Measurements from ENCODE around the gene DLK1.

DLK1 gene

DNA sequence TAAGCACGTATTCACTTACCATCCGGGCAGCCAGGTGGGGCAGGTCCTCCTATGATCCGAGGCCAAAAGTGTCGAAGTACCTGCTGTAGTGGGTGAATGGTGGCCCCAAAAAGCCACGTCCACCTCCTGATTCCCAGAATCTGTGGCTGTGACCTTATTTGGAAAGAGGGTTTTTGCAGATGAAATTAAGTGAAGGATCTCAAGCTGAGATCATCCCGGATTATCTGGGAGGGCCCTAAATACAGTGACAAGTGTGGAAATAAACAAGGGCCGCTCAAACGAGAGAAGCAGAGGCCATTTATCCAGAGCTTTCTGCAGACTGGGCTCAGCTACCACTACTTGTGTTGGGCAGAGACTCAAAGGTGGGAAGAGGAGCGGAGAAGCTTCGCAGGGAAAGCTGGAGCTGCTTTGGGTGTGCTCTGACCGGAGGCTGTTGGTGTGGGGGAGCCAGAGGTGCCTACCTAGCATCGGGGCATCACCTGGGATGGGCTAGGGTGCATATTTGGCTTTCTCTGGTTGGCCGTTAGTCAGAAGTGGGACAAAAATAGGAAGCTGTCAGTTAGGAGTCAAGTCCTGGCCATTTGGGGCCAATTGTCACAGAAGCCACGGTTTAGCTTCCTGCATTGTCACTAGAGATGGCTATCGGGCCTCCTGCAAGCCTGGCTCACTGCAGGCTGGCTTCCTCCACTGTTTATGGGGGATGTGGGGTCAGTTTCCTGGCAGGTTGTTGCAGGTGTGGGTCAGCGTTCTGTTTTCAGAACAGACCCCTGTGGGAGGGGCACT is 27.8 kb upstream of the DLK1 start:
- TF ChIP-seq GATA1 (IDR thresholded peaks at IDR 0.05; ENCODE audit: low read depth, low read length) (no peak), POLR2A (IDR thresholded peaks at IDR 0.05; ENCODE audit: low read length) (no peak)
- no peak for DNase-seq

DNA sequence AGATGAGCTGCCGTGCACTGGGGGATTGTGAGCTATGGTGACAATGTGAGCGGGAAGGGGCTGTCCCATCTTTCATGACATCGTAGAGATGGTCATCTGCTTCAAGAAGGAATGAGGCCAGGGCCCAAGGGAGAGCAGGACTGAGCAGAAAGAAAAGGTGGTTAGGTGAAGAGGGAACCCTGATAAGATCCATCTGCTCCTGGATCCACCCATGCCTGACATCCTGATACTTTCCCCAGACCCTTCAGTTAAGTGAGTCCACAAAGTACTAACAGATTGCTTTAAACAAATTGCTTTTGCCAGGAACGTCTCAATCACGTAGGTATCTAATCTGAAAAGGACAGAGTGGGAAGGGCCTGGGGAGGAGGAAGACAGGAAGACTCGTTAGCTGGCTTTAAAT is 25.4 kb upstream of the DLK1 start:
- DNase-seq, result no peak
- TF ChIP-seq GATA1 (IDR thresholded peaks at IDR 0.05; ENCODE audit: low read depth, low read length) (no peak), POLR2A (IDR thresholded peaks at IDR 0.05; ENCODE audit: low read length) (no peak)

DNA sequence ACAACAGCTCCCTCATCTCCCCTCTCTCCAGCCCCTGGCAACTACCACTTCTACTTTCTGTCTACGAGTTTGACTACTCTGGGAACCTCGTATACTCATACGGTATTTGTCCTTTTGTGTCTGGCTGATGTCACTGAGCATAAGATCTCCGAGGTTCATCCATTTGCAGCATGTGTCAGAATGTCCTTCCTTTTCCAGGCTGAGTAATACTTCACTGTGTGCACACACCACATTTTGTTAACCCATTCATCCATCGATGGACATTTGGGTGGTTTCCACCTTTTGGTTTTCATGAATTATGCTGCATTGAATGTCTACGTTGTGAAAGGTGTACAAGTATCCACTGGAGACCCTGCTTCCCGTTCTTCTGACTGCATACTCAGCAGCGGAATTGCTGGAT is 24.1 kb upstream of the DLK1 start:
- no peak for DNase-seq
- TF ChIP-seq GATA1 (IDR thresholded peaks at IDR 0.05; ENCODE audit: low read depth, low read length) (no peak), POLR2A (IDR thresholded peaks at IDR 0.05; ENCODE audit: low read length) (no peak)

DNA sequence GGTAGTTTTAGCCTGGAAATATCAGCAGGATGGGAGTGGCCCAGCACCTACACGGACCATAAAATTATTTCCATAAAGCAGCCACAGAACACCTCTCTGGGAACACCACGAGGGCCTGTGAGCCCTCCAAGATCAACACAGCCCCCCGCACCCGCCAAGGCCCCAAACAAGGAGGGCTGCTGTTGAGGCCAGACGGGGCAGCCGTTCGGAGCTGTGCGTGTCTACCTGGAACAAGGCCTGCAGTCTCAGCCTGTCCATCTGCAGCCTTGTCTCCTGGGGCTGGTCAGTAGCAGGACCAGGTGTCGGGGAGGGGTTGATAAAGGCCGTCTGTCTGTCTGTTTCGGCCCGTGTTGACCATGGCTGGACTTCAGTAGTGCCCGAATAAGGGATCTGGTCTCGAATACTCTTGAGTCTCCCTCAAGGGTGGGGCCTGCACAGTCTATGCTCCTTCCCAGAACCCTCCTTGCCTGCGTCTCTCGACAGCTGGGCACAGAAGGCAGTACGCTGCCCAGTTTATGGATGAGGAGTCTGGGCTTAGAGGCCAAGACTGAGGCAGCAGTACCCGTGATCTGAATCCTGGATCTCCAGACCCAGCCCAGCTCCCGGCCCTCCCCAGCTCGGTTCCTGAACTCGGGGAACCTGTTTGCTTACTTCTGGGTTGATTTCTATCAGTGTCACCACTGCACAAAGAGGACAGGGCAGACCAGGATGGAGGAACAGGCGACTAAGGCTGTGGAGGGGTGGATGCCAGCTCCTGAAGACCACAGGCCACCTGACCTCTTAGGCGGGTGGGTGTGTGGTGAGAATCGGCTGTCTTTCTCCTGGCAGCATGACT is 23.1 kb upstream of the DLK1 start:
- no peak for DNase-seq
- no peak for TF ChIP-seq GATA1 (IDR thresholded peaks at IDR 0.05; ENCODE audit: low read depth, low read length)
- TF ChIP-seq POLR2A (IDR thresholded peaks at IDR 0.05; ENCODE audit: low read length), result no peak

DNA sequence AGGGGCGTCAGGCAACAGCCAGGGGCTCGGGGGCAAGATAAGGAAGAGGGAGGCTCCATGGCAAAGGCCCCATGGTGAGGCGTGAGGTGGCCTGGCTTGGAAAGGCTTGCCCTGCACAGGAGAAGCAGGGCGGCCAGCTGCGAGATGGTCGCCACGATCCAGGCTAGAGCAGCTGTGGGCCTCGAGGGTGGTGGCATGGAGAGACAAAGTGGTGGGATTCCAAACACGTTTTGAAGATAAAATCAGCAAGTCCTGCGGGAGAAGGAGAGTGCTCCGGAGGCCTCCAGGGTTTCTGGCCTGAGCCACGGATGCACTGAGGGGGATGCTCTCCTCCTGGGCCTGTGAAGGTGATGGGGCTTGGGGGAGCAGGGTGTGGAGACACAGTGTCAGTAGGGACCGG is 20.5 kb upstream of the DLK1 start:
- TF ChIP-seq POLR2A (IDR thresholded peaks at IDR 0.05; ENCODE audit: low read length) (no peak), GATA1 (IDR thresholded peaks at IDR 0.05; ENCODE audit: low read depth, low read length) (no peak)

DNA sequence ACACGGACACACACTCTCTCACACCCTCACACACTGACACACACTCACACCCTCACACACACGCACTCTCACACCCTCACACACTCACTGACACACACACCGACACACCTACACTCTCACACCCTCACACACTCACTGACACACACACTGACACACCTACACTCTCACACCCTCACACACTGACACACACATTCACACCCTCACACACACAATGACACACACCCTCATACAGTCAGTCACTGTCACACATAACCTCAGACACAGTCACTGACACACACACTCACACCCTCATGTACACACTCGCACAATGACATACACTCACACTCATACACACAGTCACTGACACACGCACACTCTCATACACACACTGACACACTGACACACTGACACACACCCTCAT is 19.8 kb upstream of the DLK1 start:
- no peak for DNase-seq
- TF ChIP-seq GATA1 (IDR thresholded peaks at IDR 0.05; ENCODE audit: low read depth, low read length), result no peak
- no peak for TF ChIP-seq POLR2A (IDR thresholded peaks at IDR 0.05; ENCODE audit: low read length)

More for the DNA sequence above, 20.5 kb upstream of the DLK1 start:
- no peak for DNase-seq

DNA sequence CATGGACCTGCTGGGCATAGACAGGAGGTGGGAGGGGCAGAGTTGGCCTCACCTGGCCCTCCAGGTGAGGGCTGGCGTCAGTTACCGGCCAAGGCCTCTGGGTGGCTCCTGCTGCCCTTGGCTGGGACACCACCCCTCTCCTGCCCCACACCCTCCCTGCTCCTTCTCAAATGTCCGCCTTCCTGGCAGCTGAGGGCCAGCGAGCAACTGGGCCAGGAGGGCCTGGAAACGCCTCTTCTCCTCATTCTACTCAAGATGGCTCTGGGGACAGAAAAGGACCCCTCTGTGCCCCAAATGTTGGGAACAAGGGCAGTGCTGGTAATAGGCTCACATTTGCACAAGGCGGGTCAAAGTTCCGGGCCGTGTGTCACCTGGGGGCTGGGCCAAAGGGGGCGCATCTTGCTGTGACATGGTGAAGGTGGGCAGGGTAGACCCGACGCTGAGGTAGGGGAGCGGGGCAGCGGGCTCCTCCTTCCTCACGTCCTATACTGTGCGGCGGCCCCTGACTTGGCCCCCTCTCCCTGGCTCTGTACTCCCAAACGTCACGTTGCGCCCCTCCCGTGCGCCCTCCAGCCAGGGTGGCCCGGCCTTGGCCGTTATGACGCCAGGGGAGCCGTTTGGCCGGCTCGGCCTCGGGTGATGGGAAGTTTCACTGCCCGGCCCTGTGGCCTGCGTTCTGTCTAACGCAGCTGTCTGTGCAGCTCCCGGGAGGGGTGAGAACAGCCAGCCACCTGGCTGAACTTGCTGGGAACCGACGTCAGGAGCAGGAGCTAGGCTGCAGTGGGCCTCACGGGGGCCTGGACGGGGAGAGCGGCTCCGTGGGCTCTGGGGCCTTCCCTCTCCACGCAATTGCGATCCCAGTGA is 18.0 kb upstream of the DLK1 start:
- DNase-seq, result no peak

DNA sequence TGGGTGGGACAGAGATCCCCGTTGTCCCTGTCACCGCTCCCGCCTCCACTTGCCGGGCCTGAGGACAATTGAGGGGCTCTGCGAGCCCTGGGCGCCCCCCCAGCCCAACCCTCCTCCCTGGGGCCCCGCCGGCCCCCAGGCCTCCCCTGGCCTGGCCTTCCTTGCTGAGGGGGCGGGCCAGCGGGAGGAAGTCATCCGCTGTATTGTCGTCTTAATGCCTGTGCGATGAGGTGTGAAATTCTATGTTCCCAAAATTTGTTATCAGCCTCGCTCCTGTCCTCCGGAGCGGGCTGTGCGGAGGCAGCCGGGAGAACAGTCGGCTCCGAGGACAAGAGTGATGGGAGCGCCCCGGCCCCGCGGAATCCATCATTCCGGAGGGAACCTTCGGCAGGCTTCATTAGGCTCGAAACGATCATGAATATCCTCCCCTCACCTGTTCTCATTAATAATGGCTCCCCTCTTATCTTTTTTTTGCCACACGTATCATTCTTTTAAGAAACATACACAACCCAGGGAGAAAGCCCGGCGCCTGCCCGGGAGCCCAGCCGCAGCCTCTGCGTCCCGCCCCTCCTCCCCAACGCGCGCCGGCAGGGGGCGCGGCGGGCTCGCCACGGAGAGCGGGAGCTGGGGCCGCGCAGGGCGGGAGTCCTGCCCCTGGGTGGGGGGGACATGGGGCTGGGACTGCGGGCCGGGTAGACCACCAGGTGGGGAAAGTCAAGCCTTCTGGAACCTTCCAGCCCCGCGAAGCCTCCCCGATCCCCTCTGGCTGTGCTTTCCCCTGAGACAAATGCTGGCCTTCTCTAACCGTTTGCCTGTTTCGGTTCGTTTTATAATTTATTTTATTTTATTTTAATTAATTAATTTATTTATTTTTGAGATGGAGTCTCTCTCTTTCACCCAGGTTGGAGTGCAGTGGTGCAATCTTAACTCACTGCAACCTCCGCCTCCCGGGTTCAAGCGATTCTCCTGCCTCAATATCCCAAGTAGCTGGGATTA is 17.1 kb upstream of the DLK1 start:
- peak; percentile 17 to 40 for DNase-seq
- TF ChIP-seq GATA1 (IDR thresholded peaks at IDR 0.05; ENCODE audit: low read depth, low read length) (no peak), POLR2A (IDR thresholded peaks at IDR 0.05; ENCODE audit: low read length) (no peak)

More for the DNA sequence above, 18.0 kb upstream of the DLK1 start:
- TF ChIP-seq POLR2A (IDR thresholded peaks at IDR 0.05; ENCODE audit: low read length) (no peak), GATA1 (IDR thresholded peaks at IDR 0.05; ENCODE audit: low read depth, low read length) (no peak)

DNA sequence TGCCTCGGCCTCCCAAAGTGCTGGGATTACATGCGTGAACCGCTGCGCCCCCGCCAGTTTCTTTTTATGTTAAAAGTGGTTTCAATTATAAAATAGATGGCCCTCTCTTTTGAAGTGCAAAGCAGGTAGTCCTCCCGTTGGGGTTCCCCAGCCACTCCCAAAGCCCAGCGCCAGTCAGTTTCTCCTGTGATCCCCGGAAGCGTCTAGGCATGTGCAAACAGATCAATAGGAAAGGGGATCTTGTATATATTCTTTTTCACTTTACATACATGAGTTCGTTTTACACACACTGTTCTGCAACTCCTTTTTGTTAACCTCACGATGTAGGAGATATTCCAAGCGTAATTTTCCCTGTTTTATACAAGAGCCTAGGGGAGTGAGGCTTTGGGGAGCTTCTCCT is 16.3 kb upstream of the DLK1 start:
- TF ChIP-seq GATA1 (IDR thresholded peaks at IDR 0.05; ENCODE audit: low read depth, low read length), result no peak
- TF ChIP-seq POLR2A (IDR thresholded peaks at IDR 0.05; ENCODE audit: low read length), result no peak
- DNase-seq, result no peak

DNA sequence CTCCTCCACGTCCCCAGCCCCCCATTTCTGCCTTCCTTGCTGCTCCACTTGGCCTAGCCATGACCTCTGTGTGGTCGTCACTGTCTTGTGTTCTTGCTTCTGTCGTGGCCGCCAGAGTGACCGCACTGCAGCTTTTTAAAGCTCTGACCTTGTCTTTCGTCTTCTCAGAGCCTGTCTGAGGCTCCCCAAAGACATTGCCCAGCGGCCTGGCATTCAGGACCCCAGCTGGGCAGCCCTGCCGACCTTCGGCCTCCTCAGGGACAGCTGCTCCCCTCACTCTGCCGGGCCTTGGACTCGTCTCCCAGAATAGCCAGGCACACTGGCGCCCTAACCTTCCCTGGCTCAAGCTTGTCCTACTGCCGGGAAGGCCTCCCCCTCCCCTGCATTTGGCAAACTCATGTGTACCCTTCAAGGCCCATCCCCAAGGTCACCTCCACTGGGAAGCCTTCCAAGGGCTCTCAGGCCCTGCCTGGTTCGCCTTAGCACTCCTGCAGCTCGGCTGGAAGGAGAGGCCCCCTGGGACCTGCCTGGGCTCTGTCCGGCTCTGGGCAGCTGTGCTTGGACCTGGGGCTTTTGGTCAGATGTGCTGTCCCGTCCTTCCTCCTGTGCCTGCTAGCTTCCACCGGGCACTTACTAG is 15.7 kb upstream of the DLK1 start:
- TF ChIP-seq GATA1 (IDR thresholded peaks at IDR 0.05; ENCODE audit: low read depth, low read length), result no peak
- no peak for TF ChIP-seq POLR2A (IDR thresholded peaks at IDR 0.05; ENCODE audit: low read length)
- no peak for DNase-seq

DNA sequence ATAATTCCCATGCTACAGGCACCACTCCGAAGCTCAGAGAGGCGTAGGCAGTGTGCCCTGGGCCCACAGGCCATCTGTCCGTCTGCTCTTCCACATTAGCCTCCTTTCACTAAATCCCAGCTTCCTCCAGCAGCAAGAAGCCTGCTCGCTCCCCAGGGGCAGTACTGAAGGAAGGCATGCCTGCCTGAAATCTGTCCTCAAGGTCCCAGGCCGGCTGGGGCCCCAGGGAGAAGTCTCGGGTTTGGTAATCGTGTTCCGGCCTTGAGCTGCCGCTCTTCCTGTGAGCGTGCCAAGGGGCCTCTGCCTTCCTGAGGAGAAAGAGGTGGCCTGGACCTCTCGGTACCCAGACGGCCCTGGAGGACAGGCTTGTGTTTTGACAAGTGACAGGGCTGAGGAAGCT is 15.2 kb upstream of the DLK1 start:
- DNase-seq, result no peak
- TF ChIP-seq GATA1 (IDR thresholded peaks at IDR 0.05; ENCODE audit: low read depth, low read length) (no peak), POLR2A (IDR thresholded peaks at IDR 0.05; ENCODE audit: low read length) (no peak)

DNA sequence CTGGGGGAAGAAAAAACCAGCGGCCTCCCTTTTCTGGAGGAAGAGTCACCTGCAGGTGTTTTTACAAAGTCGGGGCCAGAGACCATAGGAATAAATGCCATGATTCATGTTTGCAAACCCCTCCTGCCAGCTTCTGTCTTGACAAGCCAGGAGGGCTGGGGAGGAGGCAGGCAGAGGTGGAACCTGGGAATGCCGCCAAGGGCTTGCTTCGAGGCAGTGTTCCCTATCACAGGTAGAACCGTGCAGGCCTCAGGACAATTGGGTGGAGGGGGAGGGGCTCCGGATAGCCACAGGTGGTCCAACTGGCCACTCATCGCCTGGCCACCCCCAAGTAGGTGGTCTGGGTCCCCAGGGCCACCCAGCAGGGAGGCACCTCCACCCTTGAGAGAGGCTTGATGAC is 14.2 kb upstream of the DLK1 start:
- no peak for DNase-seq
- TF ChIP-seq POLR2A (IDR thresholded peaks at IDR 0.05; ENCODE audit: low read length), result no peak
- TF ChIP-seq GATA1 (IDR thresholded peaks at IDR 0.05; ENCODE audit: low read depth, low read length), result no peak
